ENCODE results near the gene ACSF2.

DNA sequence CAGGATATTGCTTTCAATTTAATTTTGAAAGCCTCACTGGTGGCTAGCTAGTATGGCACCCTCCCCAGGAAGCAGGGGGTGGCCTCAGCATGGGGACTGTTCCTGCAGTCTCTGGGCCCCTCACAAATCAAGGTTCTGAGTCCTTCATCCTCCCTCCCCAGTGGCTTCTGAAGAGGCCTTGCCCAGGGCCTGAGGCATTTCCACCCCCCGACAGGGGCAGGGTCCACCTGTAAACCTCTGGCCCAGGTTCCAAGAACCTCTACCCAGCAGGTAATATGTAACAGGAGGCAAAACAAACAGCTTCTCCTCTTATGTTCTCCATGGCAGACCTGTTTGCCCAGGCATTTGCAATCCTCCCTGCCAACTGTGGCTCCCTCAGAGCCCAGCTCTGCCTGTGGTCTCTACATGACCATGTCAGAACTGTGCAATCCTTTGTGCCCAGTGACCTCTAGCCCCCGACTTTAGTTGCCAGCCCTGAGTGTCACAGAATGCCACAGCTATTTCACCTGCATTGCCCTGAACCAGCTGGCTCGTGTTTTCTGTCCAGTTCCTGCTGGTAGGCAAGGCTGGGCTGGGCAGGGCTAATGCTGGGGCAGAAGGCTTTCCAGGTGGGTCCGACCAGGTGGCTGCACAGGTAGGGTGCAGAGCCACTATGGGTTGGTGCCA lies 14.3 kb downstream of the ACSF2 start:
- TF ChIP-seq EZH2 (IDR thresholded peaks at IDR 0.05; ENCODE audit: borderline replicate concordance, low read depth, low read length, severe bottlenecking): no peak
- TF ChIP-seq, protein P1, sequence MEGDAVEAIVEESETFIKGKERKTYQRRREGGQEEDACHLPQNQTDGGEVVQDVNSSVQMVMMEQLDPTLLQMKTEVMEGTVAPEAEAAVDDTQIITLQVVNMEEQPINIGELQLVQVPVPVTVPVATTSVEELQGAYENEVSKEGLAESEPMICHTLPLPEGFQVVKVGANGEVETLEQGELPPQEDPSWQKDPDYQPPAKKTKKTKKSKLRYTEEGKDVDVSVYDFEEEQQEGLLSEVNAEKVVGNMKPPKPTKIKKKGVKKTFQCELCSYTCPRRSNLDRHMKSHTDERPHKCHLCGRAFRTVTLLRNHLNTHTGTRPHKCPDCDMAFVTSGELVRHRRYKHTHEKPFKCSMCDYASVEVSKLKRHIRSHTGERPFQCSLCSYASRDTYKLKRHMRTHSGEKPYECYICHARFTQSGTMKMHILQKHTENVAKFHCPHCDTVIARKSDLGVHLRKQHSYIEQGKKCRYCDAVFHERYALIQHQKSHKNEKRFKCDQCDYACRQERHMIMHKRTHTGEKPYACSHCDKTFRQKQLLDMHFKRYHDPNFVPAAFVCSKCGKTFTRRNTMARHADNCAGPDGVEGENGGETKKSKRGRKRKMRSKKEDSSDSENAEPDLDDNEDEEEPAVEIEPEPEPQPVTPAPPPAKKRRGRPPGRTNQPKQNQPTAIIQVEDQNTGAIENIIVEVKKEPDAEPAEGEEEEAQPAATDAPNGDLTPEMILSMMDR (IDR thresholded peaks at IDR 0.05; ENCODE audit: extremely low read depth in 1 of 2, insufficient read depth in 1 of 2, low read depth in 1 of 2, low read length in 2 of 2): no peak
- TF ChIP-seq POLR2AphosphoS5 (IDR thresholded peaks at IDR 0.05; ENCODE audit: insufficient read depth, low read depth, low read length): no peak

Data from endothelial cell of umbilical vein (primary cell).